Activated B cell treated with CpG ODN at 0.5 μM for 24 hours (primary cell): ENCODE data around the gene SLC1A2. TPM values are rescaled to one million over a fixed set of nuclear protein-coding genes. Genes with fewer than 3 reads are reported as not detected.

Source experiments
- ATAC-seq: fragments of 200-7000 bp; cut with Tn5 transposase; one replicate; pipeline ENCODE4 v1.10.0; 2021; ENCODE audit warnings: low read depth, mild to moderate bottlenecking, moderate library complexity
- CTCF ChIA-PET: fragments of 350-600 bp; sonication (Branson Sonifier 250); formaldehyde crosslinking; loops from one replicate; lab custom pipeline; 2021; ENCODE audit warnings: antibody characterized with exemption; lab: Charles Lee
- POLR2A ChIA-PET: fragments of 350-600 bp; sonication (Branson Sonifier 250); formaldehyde crosslinking; loops from one replicate; lab custom pipeline; 2021; ENCODE audit warnings: antibody characterized with exemption; lab: Charles Lee
- DNase-seq: peaks from one replicate; pipeline ENCODE4 v3.0.0; 2022
- H3K27ac Mint-ChIP-seq: one replicate; pipeline ENCODE4 v1.8.0; 2020; ENCODE audit warnings: mixed read lengths
- H3K27me3 Mint-ChIP-seq: one replicate; pipeline ENCODE4 v1.8.0; 2021; ENCODE audit warnings: mixed read lengths
- H3K36me3 Mint-ChIP-seq: one replicate; pipeline ENCODE4 v1.8.0; 2021; ENCODE audit warnings: low read depth, mixed read lengths
- H3K4me1 Mint-ChIP-seq: one replicate; pipeline ENCODE4 v1.8.0; 2021; ENCODE audit warnings: mixed read lengths
- H3K4me3 Mint-ChIP-seq: one replicate; pipeline ENCODE4 v1.8.0; 2020; ENCODE audit warnings: mild to moderate bottlenecking, mixed read lengths
- H3K9me3 Mint-ChIP-seq: one replicate; pipeline ENCODE4 v1.8.0; 2020; ENCODE audit warnings: mixed read lengths
- intact Hi-C: fragments of 100-400 bp; cut with micrococcal nuclease; formaldehyde crosslinking; loops from one replicate; pipeline ENCODE4 v1.15.1; 2024
- total RNA-seq: library from RNA; stranded (reverse); gene quantifications from 2 replicates; pipeline ENCODE4 v1.2.3, GENCODE V29; 2022
- TF ChIP-seq, protein P1 (sequence below): fragments of 200-600 bp; IDR thresholded peaks from one replicate; pipeline ENCODE4 v1.8.0; 2022; ENCODE audit warnings: antibody characterized with exemption, mild to moderate bottlenecking

The SLC1A2 gene
- total RNA-seq, 1 donor from 2014 or later = not detected

DNA sequence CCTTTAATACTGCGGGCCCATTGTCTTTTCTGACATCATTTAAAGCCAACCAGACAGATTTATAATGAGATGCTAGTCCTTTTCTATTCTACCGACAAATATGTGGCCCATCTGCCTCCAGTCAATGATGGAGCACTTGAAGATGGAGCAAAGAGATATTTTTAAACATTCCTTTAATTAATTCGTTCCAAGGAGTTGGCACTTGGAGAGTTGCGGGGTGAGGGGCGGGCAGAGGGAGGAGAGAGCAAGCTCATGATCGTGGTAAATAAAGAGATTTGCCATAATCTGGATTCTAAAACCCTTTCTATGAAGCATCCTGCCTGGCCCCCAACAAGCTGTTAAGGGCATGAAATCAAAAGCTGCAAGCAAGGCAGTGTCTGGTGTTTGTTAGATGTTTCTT lies 5.0 kb downstream of the SLC1A2 start:
- ATAC-seq (no peak), DNase-seq (no peak)
- ChIA-PET POLR2A (no interaction called here), CTCF (interaction anchor here (1.5 kb wide), 1 partner anchor 21 kb away, joined by 3 read pairs; no protein-coding TSS in a partner anchor)
- Mint-ChIP-seq H3K27me3 (peaks cover 40% of the 10 kb centered on the region), H3K27ac (no peak overlapping the region), H3K9me3 (no peaks in the 10 kb centered on the region), H3K4me1 (peaks cover 7% of the 10 kb centered on the region), H3K4me3 (no peak overlapping the region), H3K36me3 (no peaks in the 10 kb centered on the region)
- intact Hi-C loops = loop anchor here (5.0 kb wide), 1 partner anchor 827 kb away; no protein-coding TSS in a partner anchor
- TF ChIP-seq, protein P1, sequence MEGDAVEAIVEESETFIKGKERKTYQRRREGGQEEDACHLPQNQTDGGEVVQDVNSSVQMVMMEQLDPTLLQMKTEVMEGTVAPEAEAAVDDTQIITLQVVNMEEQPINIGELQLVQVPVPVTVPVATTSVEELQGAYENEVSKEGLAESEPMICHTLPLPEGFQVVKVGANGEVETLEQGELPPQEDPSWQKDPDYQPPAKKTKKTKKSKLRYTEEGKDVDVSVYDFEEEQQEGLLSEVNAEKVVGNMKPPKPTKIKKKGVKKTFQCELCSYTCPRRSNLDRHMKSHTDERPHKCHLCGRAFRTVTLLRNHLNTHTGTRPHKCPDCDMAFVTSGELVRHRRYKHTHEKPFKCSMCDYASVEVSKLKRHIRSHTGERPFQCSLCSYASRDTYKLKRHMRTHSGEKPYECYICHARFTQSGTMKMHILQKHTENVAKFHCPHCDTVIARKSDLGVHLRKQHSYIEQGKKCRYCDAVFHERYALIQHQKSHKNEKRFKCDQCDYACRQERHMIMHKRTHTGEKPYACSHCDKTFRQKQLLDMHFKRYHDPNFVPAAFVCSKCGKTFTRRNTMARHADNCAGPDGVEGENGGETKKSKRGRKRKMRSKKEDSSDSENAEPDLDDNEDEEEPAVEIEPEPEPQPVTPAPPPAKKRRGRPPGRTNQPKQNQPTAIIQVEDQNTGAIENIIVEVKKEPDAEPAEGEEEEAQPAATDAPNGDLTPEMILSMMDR = no peak

DNA sequence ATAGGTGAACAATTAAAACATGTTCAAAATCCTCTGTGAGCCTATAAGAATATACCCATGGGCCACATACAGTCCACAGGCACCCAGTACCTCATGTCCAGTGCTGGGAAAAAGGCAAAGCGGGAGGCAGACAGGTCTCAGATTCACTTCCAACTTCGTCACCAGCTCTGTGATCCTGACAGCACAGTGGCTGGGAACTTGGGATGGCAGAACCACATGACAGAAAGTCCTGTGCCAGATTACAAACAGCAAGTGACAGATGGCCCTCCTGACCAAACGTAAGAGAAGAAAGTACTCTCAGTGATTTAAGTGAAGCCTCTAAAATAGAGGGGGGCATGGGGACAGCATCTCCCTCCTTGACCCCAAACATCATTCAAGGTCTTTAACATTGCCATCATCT lies 5.8 kb downstream of the SLC1A2 start:
- intact Hi-C loops = loop anchor here (5.0 kb wide), 1 partner anchor 826 kb away; no protein-coding TSS in a partner anchor
- H3K4me1 Mint-ChIP-seq = peaks cover 4% of the 10 kb centered on the region
- POLR2A ChIA-PET = no interaction called here
- H3K27ac Mint-ChIP-seq = no peak overlapping the region
- no peak overlapping the region for H3K4me3 Mint-ChIP-seq
- H3K27me3 Mint-ChIP-seq = peaks cover 37% of the 10 kb centered on the region
- DNase-seq (no peak), ATAC-seq (no peak)
- CTCF ChIA-PET = no interaction called here
- H3K9me3 Mint-ChIP-seq = no peaks in the 10 kb centered on the region
- no peaks in the 10 kb centered on the region for H3K36me3 Mint-ChIP-seq
- TF ChIP-seq, protein P1 = no peak

DNA sequence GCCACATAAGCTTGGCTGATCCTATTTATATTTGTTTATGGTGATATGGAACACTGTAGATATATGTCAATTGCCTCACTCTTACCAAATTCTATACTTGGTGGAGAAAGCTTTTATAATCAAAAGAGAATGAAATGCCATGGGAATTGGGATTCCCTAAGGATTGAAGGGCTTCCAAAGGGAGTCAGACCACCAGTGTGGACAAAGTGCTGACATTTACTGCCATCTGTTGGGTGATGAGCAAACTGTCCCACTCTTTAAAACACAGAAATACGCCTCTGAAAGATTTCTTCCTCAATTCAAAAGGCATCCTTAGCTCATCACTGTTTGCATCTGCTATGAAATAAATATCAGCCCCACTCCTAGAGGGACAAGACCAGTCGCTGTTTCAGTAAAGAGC lies 7.1 kb downstream of the SLC1A2 start:
- Mint-ChIP-seq H3K36me3 (no peaks in the 10 kb centered on the region), H3K27ac (no peak overlapping the region), H3K27me3 (peaks cover 24% of the 10 kb centered on the region), H3K4me1 (no peaks in the 10 kb centered on the region), H3K4me3 (no peak overlapping the region), H3K9me3 (no peaks in the 10 kb centered on the region)
- ChIA-PET CTCF (interaction anchor here (1.0 to 1.8 kb wide), 3 partner anchors 485 to 899 kb away, joined by 4 to 10 read pairs (median 7); partner anchors contain the start of gene ELF5), POLR2A (no interaction called here)
- intact Hi-C loops = loop anchor here (5.0 kb wide), 1 partner anchor 825 kb away; no protein-coding TSS in a partner anchor
- ATAC-seq = no peak
- no peak for DNase-seq
- TF ChIP-seq, protein P1 = no peak

DNA sequence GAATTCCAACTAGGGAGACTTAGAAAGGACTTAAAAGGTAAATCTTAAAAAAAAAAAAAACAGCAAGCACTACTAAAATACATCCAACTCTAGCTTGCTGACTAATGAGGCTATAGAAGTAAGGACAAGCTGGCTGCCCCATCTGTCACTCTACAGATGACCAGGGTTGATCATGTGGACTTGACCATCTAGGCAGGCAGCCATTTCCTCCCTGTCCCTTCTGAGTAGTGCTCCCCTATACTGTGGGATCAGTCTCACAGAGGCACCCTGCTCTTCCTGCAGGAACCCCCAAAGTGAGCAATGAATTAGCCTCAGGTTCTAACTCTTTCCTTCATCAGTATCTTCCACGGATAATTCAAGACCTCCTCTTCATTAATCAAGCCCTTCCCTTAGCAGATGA lies 12.3 kb downstream of the SLC1A2 start:
- TF ChIP-seq, protein P1 = no peak
- DNase-seq (no peak), ATAC-seq (no peak)
- H3K27ac Mint-ChIP-seq = no peak overlapping the region
- no peaks in the 10 kb centered on the region for H3K36me3 Mint-ChIP-seq
- intact Hi-C loops = no loop called here
- no peaks in the 10 kb centered on the region for H3K9me3 Mint-ChIP-seq
- H3K4me3 Mint-ChIP-seq = no peak overlapping the region
- CTCF ChIA-PET = no interaction called here
- peaks cover 8% of the 10 kb centered on the region for H3K27me3 Mint-ChIP-seq
- no peaks in the 10 kb centered on the region for H3K4me1 Mint-ChIP-seq
- POLR2A ChIA-PET = no interaction called here

DNA sequence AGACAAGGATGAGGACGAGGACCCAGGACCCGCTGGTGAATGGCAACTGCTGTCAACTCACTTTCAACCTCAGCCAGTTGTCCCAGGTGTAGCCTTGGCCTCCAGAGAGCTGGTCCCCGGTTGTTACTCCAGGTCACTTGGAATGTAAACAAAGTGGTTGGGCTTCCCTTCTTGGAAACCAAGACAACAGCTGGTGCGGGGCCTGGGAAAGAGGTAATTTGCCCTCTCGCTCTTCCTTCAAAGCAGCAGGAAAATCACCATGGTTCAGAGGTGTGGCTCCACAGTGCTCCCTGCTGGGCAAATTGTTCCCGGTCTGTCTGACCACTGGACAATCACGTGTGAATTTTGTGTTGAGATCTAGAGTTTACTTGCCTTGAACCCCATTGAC lies 15.0 kb downstream of the SLC1A2 start:
- intact Hi-C loops = no loop called here
- ChIA-PET CTCF (no interaction called here), POLR2A (no interaction called here)
- DNase-seq (no peak), ATAC-seq (no peak)
- Mint-ChIP-seq H3K27me3 (peaks cover 10% of the 10 kb centered on the region), H3K4me3 (no peak overlapping the region), H3K36me3 (no peaks in the 10 kb centered on the region), H3K4me1 (no peaks in the 10 kb centered on the region), H3K27ac (no peak overlapping the region), H3K9me3 (no peaks in the 10 kb centered on the region)
- TF ChIP-seq, protein P1 = no peak
